Head of caudate nucleus (tissue), 42 donors: ENCODE data around the gene CPA4.
A peak's percentile ranks its signal among the peaks of the same experiment; 100 is the strongest.

Experiments
- DNase-seq, 42 donors: peaks; one replicate each; pipeline versions ENCODE4 v3.0.0 to v3.0.0-alpha.2; 2020 to 2021; ENCODE audit warnings: mixed read lengths in 7 of 42
- intact Hi-C: fragments of 100-400 bp; cut with DNase I; formaldehyde crosslinking; loops from one replicate; pipeline ENCODE4 v1.15.0; 2022

The CPA4 gene

GRCh38 chr7:130332259-130333053, 39.5 kb downstream of the CPA4 start:
- no peak for DNase-seq
- intact Hi-C loops, result no loop called here

GRCh38 chr7:130333832-130334231, 40.9 kb downstream of the CPA4 start:
- no peak for DNase-seq
- intact Hi-C loops, result no loop called here

GRCh38 chr7:130334274-130334673, 41.3 kb downstream of the CPA4 start:
- intact Hi-C loops, result no loop called here
- DNase-seq, result no peak

- no peak for DNase-seq
- intact Hi-C loops, result no loop called here
These were observed 44.5 kb downstream of the CPA4 start for GRCh38 chr7:130337410-130337971.

GRCh38 chr7:130338233-130338632, 45.3 kb downstream of the CPA4 start:
- intact Hi-C loops, result no loop called here
- no peak for DNase-seq

- no peak for DNase-seq
- intact Hi-C loops, result no loop called here
These were observed 48.9 kb downstream of the CPA4 start for GRCh38 chr7:130341882-130342281.

- intact Hi-C loops, result no loop called here
These were observed 49.9 kb downstream of the CPA4 start for GRCh38 chr7:130342701-130343380.

GRCh38 chr7:130344271-130344866, 51.4 kb downstream of the CPA4 start, which contains the start of gene CPA5:
Gene CPA5 (plus strand): TSS chr7:130344816. CDS start chr7:130346486, 1,670 bp downstream.
- no peak for DNase-seq
- intact Hi-C loops, result no loop called here

More at GRCh38 chr7:130342701-130343380, 49.9 kb downstream of the CPA4 start:
- DNase-seq, result no peak

GRCh38 chr7:130345136-130345535, 52.2 kb downstream of the CPA4 start:
- DNase-seq, result peak in 3 of 42 donors; percentile 10 to 30 (median 15)
- intact Hi-C loops, result no loop called here

GRCh38 chr7:130345725-130346124, 52.8 kb downstream of the CPA4 start:
- intact Hi-C loops, result no loop called here
- DNase-seq, result no peak

- DNase-seq, result no peak
- intact Hi-C loops, result no loop called here
These were observed 53.4 kb downstream of the CPA4 start for GRCh38 chr7:130346177-130346905.

GRCh38 chr7:130346941-130347340, 54.0 kb downstream of the CPA4 start:
- intact Hi-C loops, result no loop called here
- no peak for DNase-seq

- DNase-seq, result peak in 1 of 42 donors; percentile 34
- intact Hi-C loops, result no loop called here
These were observed 57.2 kb downstream of the CPA4 start for GRCh38 chr7:130349911-130350782.

- intact Hi-C loops, result no loop called here
- peak in 1 of 42 donors; percentile 20 for DNase-seq
These were observed 58.2 kb downstream of the CPA4 start for GRCh38 chr7:130350945-130351790.

- DNase-seq, result no peak
- intact Hi-C loops, result no loop called here
These were observed 58.8 kb downstream of the CPA4 start for GRCh38 chr7:130351791-130352090.

GRCh38 chr7:130352194-130353074, 59.5 kb downstream of the CPA4 start:
- DNase-seq, result peak in 41 of 42 donors; percentile 23 to 82 (median 52)
- intact Hi-C loops, result no loop called here
